ENCODE measurements around the gene CUX1.

DNA sequence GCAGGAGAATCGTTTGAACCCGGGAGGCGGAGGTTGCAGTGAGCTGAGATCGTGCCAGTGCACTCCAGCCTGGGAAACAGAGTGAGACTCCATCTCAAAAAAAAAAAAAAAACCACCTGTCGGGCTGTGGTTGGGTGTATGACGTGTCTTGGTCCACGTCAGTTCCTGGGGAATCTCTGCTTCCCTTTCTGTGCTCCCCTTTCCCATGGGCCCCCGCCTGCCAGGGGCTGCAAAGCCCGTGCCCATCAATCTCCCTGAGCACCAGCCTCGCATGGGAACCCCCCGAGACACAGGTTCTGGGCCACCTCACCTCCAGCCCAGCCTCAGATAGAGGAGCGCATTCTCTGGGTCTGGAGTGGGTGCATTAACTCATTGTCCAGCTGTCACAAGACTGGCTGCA lies 467.0 kb downstream of the CUX1 start:
- no peak for TF ChIP-seq PATZ1 (CRISPR knock-in tag; IDR thresholded peaks at IDR 0.05; ENCODE audit: borderline replicate concordance)
- TF ChIP-seq CSRNP3 (CRISPR knock-in tag; IDR thresholded peaks at IDR 0.05), result no peak
- no peak for TF ChIP-seq OSR1 (CRISPR knock-in tag; IDR thresholded peaks at IDR 0.05)
- TF ChIP-seq CREB5 (CRISPR knock-in tag; IDR thresholded peaks at IDR 0.05; ENCODE audit: low read depth), result no peak
- TF ChIP-seq ISL1 (CRISPR knock-in tag; IDR thresholded peaks at IDR 0.05), result no peak
- no peak for TF ChIP-seq ZNF565 (CRISPR knock-in tag; conservative IDR thresholded peaks at IDR 0.05; ENCODE audit: low read depth)
- no peak for TF ChIP-seq SNAI2 (CRISPR knock-in tag; IDR thresholded peaks at IDR 0.05)
- TF ChIP-seq GLIS3 (CRISPR knock-in tag; IDR thresholded peaks at IDR 0.05), result no peak
- TF ChIP-seq ESRRG (CRISPR knock-in tag; IDR thresholded peaks at IDR 0.05), result no peak
- TF ChIP-seq RARB (CRISPR knock-in tag; IDR thresholded peaks at IDR 0.05), result no peak
- no peak for TF ChIP-seq CSDC2 (CRISPR knock-in tag; IDR thresholded peaks at IDR 0.05)
- TF ChIP-seq ZFP3 (CRISPR knock-in tag; IDR thresholded peaks at IDR 0.05), result no peak
- TF ChIP-seq ARNTL (CRISPR knock-in tag; IDR thresholded peaks at IDR 0.05; ENCODE audit: borderline replicate concordance, low read depth), result no peak
- TF ChIP-seq BACH2 (CRISPR knock-in tag; IDR thresholded peaks at IDR 0.05; ENCODE audit: borderline replicate concordance), result no peak

Data from SK-N-SH treated with all-trans-retinoic acid at 6 μM for 48 hours (cell line).